Stomach (tissue), 9 donors: ENCODE measurements around the gene SORCS1. TPM values are rescaled to one million over a fixed set of nuclear protein-coding genes. Genes with fewer than 3 reads are reported as not detected.

ENCODE experiments used
- DNase-seq, 2 donors: peaks; one replicate each; pipeline versions ENCODE4 v3.0.0 to v3.0.0-alpha.2; 2013 to 2019
- H3K27ac ChIP-seq, 5 donors: fragments of 200-600 bp in 4 of 5; sonication (generic) in 4 of 5; one replicate each; pipeline ENCODE4 v1.5.1; 2013 to 2019; ENCODE audit warnings: mild to moderate bottlenecking in 1 of 5, moderate library complexity in 1 of 5
- H3K27me3 ChIP-seq, 3 donors: fragments of 200-600 bp; sonication (generic); one replicate each; pipeline ENCODE4 v1.5.1; 2017 to 2019; ENCODE audit warnings: mixed run types in 1 of 3
- H3K36me3 ChIP-seq, 4 donors: fragments of 200-600 bp; sonication (generic); 1 replicate in 3 of 4; 2 replicates in 1 of 4; pipeline ENCODE4 v1.5.1; 2016 to 2019
- H3K4me1 ChIP-seq, 4 donors: fragments of 200-600 bp; sonication (generic); one replicate each; pipeline ENCODE4 v1.5.1; 2016 to 2019
- H3K4me3 ChIP-seq, 4 donors: fragments of 200-600 bp; sonication (generic) in 3 of 4; one replicate each; pipeline ENCODE4 v1.5.1; 2016 to 2019; ENCODE audit warnings: mild to moderate bottlenecking in 1 of 4
- H3K9me3 ChIP-seq, 4 donors: fragments of 200-600 bp; sonication (generic); one replicate each; pipeline ENCODE4 v1.5.1; 2016 to 2019
- EP300 ChIP-seq: sonication (generic); formaldehyde crosslinking; IDR thresholded peaks from one replicate; pipeline ENCODE4 v1.6.1; 2017; ENCODE audit warnings: antibody characterized with exemption
- POLR2A ChIP-seq, 4 donors: fragments of 450-650 bp; IDR thresholded peaks; one replicate each; pipeline ENCODE4 v1.6.1; 2016; ENCODE audit warnings: antibody characterized with exemption in 4 of 4, control low read depth in 2 of 4, mild to moderate bottlenecking in 1 of 4, moderate library complexity in 1 of 4
- POLR2AphosphoS5 ChIP-seq, 3 donors: sonication (generic); formaldehyde crosslinking; IDR thresholded peaks; one replicate each; pipeline ENCODE4 v1.6.1; 2016; ENCODE audit warnings: antibody characterized with exemption in 3 of 3
- WGBS, 5 donors: extraction: QIAGEN DNeasy Blood & Tissue Kit in 3 of 5; methylation state at CpG; one replicate each; pipeline versions ENCODE4 v1.1.5 to v1.1.7; 2013 to 2018; 5-methylcytosine and 5-hydroxymethylcytosine counted together
- intact Hi-C: fragments of 100-400 bp; cut with DNase I; formaldehyde crosslinking; loops from one replicate; pipeline ENCODE4 v1.15.1; 2023; ENCODE audit warnings: low total_unique reads
- polyA plus RNA-seq, 3 donors: library from polyadenylated mRNA; stranded (reverse); fragments of 200-250 nt; gene quantifications; one replicate each; pipeline ENCODE4 v1.2.3, GENCODE V29; 2013
- total RNA-seq, 5 donors: library from RNA; depleted of rRNA; stranded (reverse); fragments of >200 nt; gene quantifications; one replicate each; pipeline versions ENCODE4 v1.1.0 to v1.2.3, GENCODE V29; 2014 to 2016
- TF ChIP-seq, protein P1 (sequence below), 7 experiments: fragments of 450-650 bp in 4 of 7; fragments of 200-600 bp in 3 of 7; sonication (generic) in 3 of 7; IDR thresholded peaks; one replicate each; pipeline ENCODE4 v1.5.1; 2016 to 2019; ENCODE audit warnings: antibody characterized with exemption in 7 of 7, control low read depth in 2 of 7, mild to moderate bottlenecking in 1 of 7
- donor health status: healthy with polysubstance abuse.
- donor health status: Bipolar disorder and iron deficiency.
- donor health status: healthy.

SORCS1 gene
- total and polyA plus RNA-seq, 8 donors = 0.25 to 10.1 (median 0.69) TPM

DNA sequence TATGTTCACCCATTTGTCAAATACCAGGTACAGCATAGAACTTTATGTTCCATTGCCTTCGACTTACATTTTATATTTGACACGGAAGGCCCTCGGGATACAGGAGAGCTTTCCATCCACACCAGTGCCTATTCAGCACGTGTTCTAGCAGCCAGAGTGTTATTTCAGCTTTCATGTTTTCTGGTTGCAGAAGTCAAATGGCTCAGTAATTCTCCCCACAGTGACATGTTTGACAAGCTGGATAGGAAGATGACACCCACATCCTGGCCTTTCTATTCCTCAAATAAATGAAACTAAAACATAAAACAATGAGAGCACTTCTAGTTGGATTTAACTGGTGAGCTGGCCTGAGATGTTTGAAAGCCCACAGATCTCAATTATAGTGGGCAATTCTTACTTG is 173.4 kb downstream of the SORCS1 start:
- intact Hi-C loops = no loop called here
- no peak for DNase-seq
- TF ChIP-seq EP300 (no peak), POLR2A (IDR thresholded peaks at IDR 0.05) (no peak), POLR2AphosphoS5 (IDR thresholded peaks at IDR 0.05) (no peak)
- TF ChIP-seq, protein P1, sequence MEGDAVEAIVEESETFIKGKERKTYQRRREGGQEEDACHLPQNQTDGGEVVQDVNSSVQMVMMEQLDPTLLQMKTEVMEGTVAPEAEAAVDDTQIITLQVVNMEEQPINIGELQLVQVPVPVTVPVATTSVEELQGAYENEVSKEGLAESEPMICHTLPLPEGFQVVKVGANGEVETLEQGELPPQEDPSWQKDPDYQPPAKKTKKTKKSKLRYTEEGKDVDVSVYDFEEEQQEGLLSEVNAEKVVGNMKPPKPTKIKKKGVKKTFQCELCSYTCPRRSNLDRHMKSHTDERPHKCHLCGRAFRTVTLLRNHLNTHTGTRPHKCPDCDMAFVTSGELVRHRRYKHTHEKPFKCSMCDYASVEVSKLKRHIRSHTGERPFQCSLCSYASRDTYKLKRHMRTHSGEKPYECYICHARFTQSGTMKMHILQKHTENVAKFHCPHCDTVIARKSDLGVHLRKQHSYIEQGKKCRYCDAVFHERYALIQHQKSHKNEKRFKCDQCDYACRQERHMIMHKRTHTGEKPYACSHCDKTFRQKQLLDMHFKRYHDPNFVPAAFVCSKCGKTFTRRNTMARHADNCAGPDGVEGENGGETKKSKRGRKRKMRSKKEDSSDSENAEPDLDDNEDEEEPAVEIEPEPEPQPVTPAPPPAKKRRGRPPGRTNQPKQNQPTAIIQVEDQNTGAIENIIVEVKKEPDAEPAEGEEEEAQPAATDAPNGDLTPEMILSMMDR (IDR thresholded peaks at IDR 0.05) = no peak
- WGBS, 5 donors = 73 to 83% (median 77%) methylated on average over 4 of the region's 4 CpGs
- Histone ChIP-seq H3K27ac (no peak overlapping the region), H3K9me3 (no peaks in the 10 kb centered on the region), H3K36me3 (no peaks in the 10 kb centered on the region), H3K4me3 (no peak overlapping the region), H3K27me3 (no peaks in the 10 kb centered on the region), H3K4me1 (no peaks in the 10 kb centered on the region)

DNA sequence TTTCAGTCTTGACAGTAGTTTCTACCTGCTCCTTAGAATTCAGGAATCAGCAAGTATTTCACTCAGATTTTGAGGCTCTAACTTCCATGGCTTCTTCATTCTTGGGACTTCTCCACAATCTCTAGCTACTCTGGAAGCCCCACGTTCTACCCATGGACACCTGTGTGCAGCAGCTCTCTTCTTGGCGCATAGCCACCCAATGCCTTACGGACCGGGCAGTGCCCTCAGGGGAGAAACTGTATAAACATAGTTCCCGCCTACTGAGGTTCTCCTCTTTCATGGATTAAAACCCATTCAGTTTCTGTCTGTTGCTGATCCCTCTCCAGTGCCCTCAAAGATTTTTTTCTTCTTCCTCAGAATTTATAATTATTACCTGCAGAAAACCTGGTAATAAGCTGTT is 177.1 kb downstream of the SORCS1 start:
- Histone ChIP-seq H3K4me1 (peaks cover 0 to 3% (median 0%) of the 10 kb centered on the region in 4 donors), H3K27me3 (no peaks in the 10 kb centered on the region), H3K27ac (no peak overlapping the region), H3K36me3 (no peaks in the 10 kb centered on the region), H3K9me3 (no peaks in the 10 kb centered on the region), H3K4me3 (no peak overlapping the region)
- WGBS, 5 donors = 66 to 84% (median 79%) methylated on average over 5 of the region's 5 CpGs
- TF ChIP-seq EP300 (no peak), POLR2A (IDR thresholded peaks at IDR 0.05) (no peak), POLR2AphosphoS5 (IDR thresholded peaks at IDR 0.05) (no peak)
- TF ChIP-seq, protein P1 (IDR thresholded peaks at IDR 0.05) = no peak
- intact Hi-C loops = no loop called here
- no peak for DNase-seq

DNA sequence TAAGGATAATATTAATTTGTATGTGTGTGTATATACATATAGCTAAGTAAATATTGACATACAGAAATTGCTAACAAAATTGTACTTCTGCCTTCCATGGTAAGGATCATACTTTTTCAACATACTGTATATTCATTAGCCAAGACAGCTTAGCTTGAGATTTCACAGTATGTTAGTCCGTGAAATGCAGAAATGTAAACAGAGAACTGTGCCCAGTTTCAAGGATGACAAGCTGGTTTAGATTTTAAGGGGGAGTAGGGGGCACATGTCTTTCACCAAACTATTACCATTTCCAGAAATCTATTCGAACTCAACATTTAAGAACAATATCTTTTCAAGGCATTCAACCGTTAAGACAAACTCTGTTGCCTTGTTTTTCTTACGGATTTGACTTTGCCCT is 182.2 kb downstream of the SORCS1 start:
- H3K4me1 ChIP-seq = peaks cover 0 to 4% (median 0%) of the 10 kb centered on the region in 4 donors
- peak in 1 of 2 donors; percentile 37 for DNase-seq
- no peak for TF ChIP-seq POLR2AphosphoS5 (IDR thresholded peaks at IDR 0.05)
- TF ChIP-seq EP300 = no peak
- TF ChIP-seq, protein P1 (IDR thresholded peaks at IDR 0.05) = no peak
- no peak for TF ChIP-seq POLR2A (IDR thresholded peaks at IDR 0.05)
- intact Hi-C loops = no loop called here
- 33 to 49% (median 40%) methylated on average over 4 of the region's 4 CpGs for WGBS, 5 donors
- H3K27me3 ChIP-seq = no peaks in the 10 kb centered on the region
- no peak overlapping the region for H3K27ac ChIP-seq
- H3K9me3 ChIP-seq = no peaks in the 10 kb centered on the region
- H3K4me3 ChIP-seq = no peak overlapping the region
- H3K36me3 ChIP-seq = no peaks in the 10 kb centered on the region

DNA sequence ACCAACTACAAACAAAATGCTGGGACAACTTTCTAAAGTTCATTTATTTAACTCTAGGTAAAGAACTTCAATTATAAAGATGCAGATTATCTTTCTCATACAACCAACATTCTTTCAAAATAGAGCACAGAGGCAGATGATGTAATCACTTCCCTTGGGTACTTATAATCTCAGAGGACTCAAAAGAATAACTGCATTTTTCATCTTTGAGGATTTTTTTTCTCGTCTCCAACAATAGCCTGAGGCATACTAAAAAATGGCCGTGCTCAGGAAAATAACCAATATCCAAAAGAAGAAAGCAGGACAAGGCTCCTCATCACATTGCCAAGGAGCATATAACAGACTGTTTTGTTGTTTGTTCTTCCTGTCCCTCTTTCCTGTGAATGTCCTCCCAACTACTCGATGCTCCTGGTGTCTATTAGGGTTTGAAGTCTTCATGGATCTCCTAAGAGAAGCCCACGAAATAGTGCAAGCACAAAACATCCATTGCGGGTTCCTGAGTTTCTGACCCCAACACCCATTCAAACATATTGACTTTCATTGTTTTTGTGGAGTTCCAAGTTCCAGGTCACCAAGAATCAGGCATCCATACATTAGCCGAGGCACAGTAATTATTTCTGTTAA is 182.9 kb downstream of the SORCS1 start:
- no peaks in the 10 kb centered on the region for H3K9me3 ChIP-seq
- H3K4me3 ChIP-seq = no peak overlapping the region
- intact Hi-C loops = no loop called here
- no peak for DNase-seq
- H3K27ac ChIP-seq = no peak overlapping the region
- no peaks in the 10 kb centered on the region for H3K27me3 ChIP-seq
- no peaks in the 10 kb centered on the region for H3K36me3 ChIP-seq
- WGBS, 5 donors = 70 to 76% (median 72%) methylated on average over 6 of the region's 6 CpGs
- H3K4me1 ChIP-seq = peaks cover 0 to 4% (median 0%) of the 10 kb centered on the region in 4 donors
- TF ChIP-seq EP300 (no peak), POLR2A (IDR thresholded peaks at IDR 0.05) (no peak), POLR2AphosphoS5 (IDR thresholded peaks at IDR 0.05) (no peak)
- TF ChIP-seq, protein P1 (IDR thresholded peaks at IDR 0.05) = no peak
